Non-pigmented ciliary epithelial cell (primary cell): ENCODE data around the gene SLC38A2.

ENCODE experiments used
- DNase-seq: peaks from one replicate; pipeline ENCODE4 v3.0.0-alpha.2; 2010; ENCODE audit warnings: low read depth

The SLC38A2 gene

GRCh38 chr12:46374310-46374709, 1.7 kb upstream of the SLC38A2 start:
- no peak for DNase-seq

DNA sequence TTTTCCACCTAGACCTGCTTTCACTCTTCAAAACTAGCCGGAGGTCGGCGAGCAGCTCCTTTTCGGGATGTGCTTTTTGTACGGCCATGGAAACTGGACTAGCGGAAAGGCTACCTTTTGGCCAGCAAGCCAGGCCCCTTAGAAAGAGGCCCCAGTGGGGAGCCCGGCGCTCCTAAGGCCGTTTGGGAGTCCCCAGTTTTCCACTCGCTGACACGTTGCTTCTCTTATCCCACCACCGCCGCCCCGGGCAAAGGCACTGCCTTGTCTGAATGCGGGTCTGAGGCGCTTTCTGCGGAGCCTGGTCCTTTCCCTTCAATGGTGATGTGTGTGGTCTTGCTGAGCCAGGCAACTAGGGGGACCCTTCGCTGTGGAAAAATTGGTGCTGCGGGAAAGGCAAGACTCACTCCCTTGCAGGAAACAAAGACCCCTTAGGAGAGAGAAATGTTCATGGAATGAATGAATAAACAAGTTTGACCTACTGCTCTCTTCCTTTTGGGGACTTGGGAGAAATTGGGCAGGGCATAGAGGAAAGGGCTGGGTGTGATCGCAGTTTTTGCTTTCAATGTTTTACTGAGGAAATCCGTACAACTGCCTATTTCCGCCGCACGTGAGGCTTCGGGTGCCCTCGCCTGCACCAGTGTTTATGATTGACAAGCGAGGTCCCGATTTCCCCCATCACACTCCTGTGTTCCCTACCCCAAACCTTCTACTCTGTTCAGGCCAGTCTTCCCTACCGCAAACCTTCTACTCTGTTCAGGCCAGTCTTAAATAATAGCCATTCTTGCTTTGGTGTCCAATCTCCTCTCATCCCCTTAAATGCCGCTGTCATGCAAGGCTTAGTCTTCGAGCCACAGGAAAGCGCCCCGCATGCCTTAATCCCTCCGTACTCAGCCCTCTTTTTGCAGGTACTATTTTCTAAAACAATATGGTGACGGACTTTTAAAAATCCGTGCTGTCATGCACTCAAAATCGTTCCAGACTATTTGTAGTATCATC, 1.0 kb upstream of the SLC38A2 start:
- no peak for DNase-seq

DNA sequence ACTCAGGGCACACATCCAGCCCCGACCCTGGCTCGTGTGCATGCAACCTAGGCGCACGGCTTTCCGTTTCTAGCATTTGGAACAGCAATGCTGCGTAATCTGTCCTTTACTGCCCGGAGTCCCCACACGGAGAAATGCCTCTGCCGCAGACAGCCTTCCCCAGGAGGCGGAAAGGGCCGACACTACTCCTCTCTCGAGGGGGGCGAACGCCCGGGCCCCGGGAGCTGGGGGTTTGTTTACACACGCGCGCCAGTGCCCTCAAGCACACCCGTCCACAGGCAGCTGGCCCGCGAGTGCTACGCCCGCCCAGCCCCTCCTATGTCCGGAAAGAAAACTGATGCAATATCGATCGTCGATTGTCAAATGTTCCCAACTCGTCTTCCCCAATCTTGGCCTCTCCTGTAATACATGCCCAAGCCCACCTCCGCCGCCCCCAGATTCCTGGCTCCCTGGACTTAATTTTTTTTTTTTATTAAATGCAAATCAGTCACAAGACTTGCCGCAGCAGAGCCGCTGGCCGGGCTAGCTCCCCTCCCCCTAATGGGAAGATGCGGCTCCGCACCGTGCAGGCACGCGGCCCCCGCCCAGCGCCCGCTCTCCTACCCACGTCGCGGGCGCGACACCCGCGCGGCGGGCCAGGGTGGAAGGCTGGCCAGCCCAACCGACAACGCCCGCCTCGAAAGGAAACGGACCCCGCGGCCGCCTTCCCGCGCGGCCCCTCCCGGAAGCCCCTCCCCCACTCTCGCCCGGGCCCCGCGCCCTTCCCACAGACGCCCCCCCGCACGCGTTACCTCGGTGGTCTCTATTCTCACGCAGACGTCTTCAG, 642 bp downstream of the SLC38A2 start:
- no peak for DNase-seq

- DNase-seq: no peak
Measured at GRCh38 chr12:46370792-46371717, 1.5 kb downstream of the SLC38A2 start.

DNA sequence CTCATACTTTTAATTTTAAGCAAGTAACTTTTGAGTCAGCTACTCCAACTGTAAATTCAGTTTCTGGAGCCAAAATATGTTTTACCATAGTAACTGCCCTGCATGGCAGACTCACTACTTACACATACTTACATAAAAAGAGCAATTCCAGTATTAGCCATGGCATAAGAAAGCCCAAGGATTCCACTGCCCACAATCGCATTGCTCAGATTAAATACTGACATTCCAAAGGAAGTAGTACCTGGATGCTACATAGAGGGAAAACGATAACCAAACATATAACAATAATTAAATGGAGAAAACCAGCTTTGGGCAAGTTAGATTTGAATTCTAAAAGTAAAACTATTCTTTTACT, 2.2 kb downstream of the SLC38A2 start:
- DNase-seq: no peak

- no peak for DNase-seq
Measured at GRCh38 chr12:46369474-46370379, 2.8 kb downstream of the SLC38A2 start.

DNA sequence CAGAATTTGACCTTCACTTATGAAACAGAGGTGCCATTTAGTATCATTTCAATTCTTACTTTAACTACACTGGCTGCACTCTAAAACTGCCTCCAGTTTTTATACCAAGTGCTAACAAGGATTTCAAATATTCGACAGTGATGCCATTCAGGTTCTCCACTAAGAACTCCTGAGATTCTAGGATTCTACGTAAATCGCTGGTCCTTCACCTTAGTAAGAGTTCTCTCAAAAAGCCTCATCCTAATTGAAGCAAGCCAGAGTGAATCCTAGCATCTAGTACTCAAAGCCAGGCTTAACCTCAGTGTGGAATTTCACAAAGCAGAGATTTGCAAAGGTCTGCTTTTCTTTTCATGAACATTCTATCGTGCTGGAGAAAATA, 3.5 kb downstream of the SLC38A2 start:
- DNase-seq: no peak

DNA sequence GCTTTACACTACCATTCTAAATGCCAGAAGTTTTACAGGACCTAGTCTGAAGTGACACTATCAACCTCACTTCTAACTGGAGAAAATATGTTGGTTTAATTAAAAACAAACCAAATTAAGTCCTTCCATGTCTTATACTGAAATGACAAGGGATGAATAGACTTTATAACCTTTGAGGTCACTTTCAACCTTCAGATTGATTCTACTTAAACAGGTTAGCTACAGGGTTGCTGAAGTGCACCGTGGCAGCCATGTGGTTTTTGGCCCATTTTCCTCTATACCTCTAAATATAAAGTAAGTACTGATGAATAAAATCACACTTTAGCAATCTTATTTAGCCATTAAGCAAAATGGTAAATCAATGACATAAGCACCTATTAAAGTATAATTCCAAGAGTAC, 3.9 kb downstream of the SLC38A2 start:
- no peak for DNase-seq

- no peak for DNase-seq
Measured at GRCh38 chr12:46368138-46368537, 4.4 kb downstream of the SLC38A2 start.

DNA sequence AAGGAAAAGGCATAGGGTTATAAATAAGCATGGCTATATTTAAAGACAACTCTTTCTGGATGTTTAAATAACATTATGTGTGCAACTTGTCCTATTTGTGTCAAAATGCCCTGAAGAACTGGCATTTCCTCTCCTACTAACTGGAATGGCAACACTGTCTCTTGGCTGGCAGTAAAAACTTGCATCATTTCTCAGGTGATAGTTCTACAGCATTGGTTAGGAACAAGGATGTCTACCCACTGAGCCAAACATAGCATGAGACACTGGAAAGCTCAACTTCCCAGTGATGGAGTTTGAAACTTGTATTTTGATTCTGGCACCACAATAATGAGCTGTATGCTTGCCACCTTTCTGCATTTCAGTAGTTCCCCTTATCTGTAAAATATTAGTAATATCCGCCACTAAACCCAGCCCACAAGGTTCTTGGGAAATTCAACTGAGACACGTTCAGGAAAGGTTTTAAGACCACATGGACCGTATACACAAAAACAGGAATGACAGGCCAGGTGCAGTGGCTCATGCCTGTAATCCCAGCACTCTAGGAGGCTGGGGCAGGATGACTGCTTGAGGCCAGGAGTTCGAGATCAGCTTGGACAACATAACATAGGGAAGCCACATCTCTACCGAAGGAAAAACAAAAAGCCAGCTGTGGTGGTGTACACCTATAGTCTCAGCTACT, 5.1 kb downstream of the SLC38A2 start:
- DNase-seq: no peak

DNA sequence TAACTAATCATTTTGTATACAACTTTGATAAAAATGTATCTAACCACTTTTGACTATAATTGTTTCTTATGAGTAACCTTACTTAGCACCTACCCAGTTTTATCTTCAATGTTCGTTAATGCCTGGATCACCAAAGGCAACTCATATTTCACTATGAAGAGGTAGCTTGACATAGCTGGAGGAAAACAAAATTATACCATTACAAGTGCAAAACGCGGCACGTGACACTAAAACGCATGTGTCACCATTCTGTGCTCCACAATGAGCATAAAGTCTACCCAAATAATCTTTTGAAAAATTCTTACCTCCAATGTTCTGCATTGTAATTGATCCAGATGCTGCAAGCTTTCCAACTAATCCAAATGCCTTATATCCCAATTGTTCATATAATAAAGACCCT, 5.8 kb downstream of the SLC38A2 start:
- DNase-seq: no peak

DNA sequence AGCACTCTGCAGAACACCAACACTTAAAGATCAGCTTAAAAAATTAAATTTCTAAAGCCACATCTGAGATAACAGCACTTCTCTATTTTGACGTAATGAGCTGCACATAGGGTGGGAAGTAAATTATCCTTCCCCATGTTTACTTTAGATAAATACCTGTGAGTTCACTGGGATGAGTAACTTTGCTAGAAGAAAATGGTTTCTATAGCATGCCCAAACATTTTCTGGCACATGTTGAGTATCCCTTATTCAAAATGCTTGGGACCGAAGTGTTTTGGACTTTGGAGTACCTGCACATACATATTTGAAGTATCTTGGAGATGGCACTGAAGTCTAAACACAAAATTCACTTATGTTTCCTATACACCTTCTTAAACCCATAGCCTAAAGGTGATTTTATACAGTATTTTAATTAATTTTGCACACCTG, 6.6 kb downstream of the SLC38A2 start:
- DNase-seq: no peak

DNA sequence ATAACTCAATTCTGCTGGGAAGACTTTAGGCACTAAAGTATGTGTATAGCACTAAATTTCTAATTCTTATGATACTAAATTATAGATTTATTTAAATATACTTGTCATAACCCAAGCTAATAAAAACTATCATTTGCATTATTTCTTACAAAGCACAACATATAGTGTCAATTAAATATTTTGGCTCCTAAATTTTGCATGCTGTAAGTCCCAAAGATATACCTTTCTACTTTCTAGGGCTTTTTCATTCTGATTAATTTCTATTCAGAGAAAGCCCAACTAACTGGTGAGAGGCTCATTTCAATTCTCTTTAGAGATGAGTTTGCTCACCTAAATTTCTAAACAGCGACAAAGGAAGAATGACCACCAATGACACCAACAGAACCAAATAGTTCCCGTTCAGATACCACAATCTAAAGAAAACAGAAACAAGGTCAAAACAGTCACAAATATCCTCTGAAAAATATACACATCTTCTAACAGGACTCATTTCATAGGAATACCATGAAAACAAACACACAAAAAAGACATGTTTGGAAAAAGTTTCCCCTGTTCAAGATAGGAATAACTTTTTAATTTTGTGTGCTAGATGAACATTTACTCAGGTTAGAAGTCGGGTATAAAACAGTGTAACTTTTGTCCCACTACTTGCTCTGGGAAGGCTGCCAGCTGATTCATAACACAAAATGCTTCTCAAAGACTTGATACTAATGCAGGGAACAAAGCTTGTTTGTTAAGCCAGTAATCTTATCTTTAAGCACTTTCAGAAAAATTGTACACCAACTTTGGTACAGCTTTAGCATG, 7.6 kb downstream of the SLC38A2 start:
- DNase-seq: no peak

GRCh38 chr12:46364300-46364696, 8.3 kb downstream of the SLC38A2 start:
- no peak for DNase-seq

DNA sequence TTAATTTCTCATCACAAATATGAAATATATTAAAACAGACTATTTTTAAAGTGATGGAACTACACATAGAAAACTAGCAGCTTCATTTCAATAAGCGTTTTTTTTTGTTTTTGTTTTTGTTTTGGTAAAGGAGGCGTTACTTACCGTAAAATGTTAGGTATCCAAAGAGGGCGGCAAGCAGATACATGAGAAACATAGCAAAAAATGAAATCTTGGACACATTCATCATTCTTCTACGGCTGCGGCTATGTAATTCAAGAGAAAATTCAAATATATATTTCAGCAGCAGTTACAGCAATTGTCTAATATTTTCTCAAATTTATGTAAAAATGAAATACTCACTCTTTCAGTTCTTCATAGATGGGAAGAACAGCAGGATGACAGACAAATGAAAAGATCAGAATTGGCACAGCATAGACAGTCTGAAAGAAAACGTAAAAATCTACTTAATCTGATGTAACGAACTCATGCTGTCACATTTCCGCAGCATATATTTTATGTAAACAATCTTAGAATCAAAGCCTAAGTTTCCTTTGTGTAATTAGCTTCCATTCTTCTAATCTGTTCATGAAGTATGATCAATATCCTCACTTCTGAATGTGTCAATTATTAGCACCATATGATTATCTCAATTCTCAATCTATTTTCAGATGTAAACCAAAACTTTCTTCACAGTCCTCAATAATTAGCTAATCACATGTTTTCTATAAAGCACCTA, 8.8 kb downstream of the SLC38A2 start:
- DNase-seq: no peak

DNA sequence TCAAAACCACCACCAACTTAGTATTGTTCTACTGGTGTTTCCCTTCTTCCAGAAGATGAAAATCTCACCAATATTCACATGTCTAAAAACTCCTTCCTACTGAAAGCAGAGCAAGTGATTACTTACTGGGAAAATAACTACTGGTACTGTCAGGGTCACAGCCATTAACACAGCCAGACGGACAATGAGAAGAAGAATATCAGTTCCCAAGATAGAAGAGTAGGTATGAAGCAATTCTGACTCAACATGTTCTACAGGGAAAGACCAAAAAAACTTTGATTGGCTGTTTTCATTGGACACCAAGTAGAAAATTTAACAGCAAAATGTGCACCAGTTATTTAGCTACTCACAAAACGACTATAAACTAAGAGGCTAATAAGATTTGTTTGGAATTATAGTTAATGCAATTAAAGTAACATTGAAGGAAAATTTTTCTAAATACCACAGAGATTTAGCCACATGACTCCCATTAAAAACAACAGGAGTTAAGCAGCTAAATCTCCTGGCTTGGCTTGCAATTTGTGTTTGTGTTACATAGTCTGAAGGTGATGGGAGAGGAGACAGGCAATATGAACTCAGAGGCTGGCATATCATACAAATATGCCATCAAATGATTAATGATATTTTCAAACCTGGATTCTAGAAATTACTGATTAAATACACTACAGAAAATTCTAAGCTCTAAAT, 9.5 kb downstream of the SLC38A2 start:
- no peak for DNase-seq

GRCh38 chr12:46361667-46362034, 10.9 kb downstream of the SLC38A2 start:
- DNase-seq: no peak
